Activated CD4-positive, alpha-beta T cell treated with anti-CD3 and anti-CD28 coated beads, Interleukin-2, amount 10 ng/mL, durations not matched to agents 24 days and 14 days (primary cell): ENCODE data around the gene NAXD. TPM values are rescaled to one million over a fixed set of nuclear protein-coding genes. Genes with fewer than 3 reads are reported as not detected.
"Not testable (repeated sequence)": the region's sequence is repeated elsewhere in the genome, so short reads cannot be mapped to it uniquely, and the experiment has no call there.

Source experiments
- DNase-seq: peaks from one replicate; pipeline ENCODE4 v3.0.0; 2022
- H3K27ac Mint-ChIP-seq: one replicate; pipeline ENCODE4 v1.8.0; 2022; ENCODE audit warnings: mild to moderate bottlenecking, mixed read lengths
- H3K27me3 Mint-ChIP-seq: one replicate; pipeline ENCODE4 v1.8.0; 2022; ENCODE audit warnings: mixed read lengths
- H3K36me3 Mint-ChIP-seq: one replicate; pipeline ENCODE4 v1.8.0; 2022; ENCODE audit warnings: low read depth, mild to moderate bottlenecking, mixed read lengths
- H3K4me1 Mint-ChIP-seq: one replicate; pipeline ENCODE4 v1.8.0; 2021; ENCODE audit warnings: mixed read lengths
- H3K4me3 Mint-ChIP-seq: one replicate; pipeline ENCODE4 v1.8.0; 2022; ENCODE audit warnings: mild to moderate bottlenecking, moderate library complexity, mixed read lengths
- H3K9me3 Mint-ChIP-seq: one replicate; pipeline ENCODE4 v1.8.0; 2021; ENCODE audit warnings: mixed read lengths
- intact Hi-C: fragments of 100-400 bp; cut with micrococcal nuclease; formaldehyde crosslinking; loops from one replicate; pipeline ENCODE4 v1.15.1; 2023
- total RNA-seq: library from RNA; stranded (reverse); gene quantifications from 2 replicates; pipeline ENCODE4 v1.2.3, GENCODE V29; 2022

NAXD gene
- total RNA-seq, 1 donor from 2014 or later, result 20.6 TPM

DNA sequence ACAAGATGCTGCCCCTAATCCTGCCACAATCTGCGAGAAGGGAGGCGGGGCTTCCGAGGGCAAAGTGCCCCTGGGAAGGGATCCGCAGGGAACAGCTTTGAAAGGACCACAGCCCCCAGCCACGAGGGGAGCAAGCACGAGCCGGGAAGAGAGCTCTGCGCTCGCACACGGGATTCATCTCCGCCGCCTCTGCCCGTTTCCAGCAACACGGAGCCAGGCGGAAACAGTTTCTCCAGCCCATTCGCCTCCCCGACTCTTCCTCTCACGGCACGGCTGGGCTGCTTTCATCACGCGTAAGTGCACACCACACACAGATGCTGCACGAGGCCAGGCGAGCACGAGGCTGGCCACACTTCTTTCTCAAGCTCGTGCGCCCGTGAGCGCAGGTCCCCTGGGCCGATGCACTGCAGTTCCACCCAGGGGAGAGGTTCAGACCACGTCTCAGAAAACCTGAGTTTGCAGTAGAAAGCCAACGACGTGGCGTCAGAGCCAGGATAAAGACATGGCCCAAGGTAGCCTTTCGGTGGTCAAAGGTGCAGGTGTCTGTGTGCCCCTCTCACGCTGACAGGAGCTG is 33.6 kb downstream of the NAXD start:
- H3K27ac Mint-ChIP-seq, result no peak overlapping the region
- H3K27me3 Mint-ChIP-seq, result no peaks in the 10 kb centered on the region
- no peaks in the 10 kb centered on the region for H3K9me3 Mint-ChIP-seq
- peaks cover 8% of the 10 kb centered on the region for H3K36me3 Mint-ChIP-seq
- H3K4me3 Mint-ChIP-seq, result no peak overlapping the region
- peaks cover 2% of the 10 kb centered on the region for H3K4me1 Mint-ChIP-seq
- DNase-seq, result no peak
- intact Hi-C loops, result no loop called here

DNA sequence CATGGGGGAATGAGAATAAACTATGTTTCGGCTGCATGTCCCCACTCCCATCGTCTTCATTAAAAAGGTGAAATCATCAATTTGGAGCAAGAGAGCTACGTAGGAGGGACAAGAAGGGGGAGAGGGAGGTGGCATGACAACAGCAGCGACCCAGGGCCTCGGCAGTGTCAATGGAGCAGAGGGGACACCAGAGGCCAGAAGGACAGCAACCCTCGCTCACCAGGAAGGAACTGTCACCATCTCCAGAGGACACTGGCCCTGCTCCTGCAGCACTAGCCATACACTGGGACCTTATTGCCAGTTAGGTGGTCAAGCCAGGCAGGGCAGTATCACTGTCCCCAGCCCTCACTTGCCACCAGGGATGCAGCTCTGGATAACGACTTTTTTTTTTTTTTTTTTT is 34.2 kb downstream of the NAXD start:
- Mint-ChIP-seq H3K36me3 (peaks cover 8% of the 10 kb centered on the region), H3K4me3 (no peak overlapping the region), H3K27ac (no peak overlapping the region), H3K27me3 (no peaks in the 10 kb centered on the region), H3K9me3 (no peaks in the 10 kb centered on the region), H3K4me1 (peaks cover 2% of the 10 kb centered on the region)
- intact Hi-C loops, result no loop called here
- DNase-seq, result no peak

DNA sequence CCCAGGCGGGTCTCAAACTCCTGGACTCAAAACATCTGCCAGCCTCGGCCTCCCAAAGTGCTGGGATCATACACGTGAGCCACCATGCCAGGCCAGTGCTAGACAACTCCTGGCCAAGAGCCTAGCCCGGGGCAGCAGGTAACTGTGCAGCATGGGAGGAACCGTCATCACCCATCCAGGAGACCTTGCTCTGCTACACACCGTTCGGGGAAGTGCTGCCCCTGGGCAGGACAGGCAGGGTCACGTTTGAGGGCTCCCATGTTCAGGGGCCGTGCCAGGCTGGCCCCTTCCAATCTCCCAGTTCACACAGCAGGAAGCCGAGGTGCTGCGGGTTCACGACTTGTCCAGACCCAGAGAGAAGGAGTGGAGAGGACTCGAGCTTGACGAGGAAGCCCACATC is 35.1 kb downstream of the NAXD start:
- no peaks in the 10 kb centered on the region for H3K9me3 Mint-ChIP-seq
- peaks cover 2% of the 10 kb centered on the region for H3K4me1 Mint-ChIP-seq
- no peak overlapping the region for H3K4me3 Mint-ChIP-seq
- no peaks in the 10 kb centered on the region for H3K27me3 Mint-ChIP-seq
- peaks cover 13% of the 10 kb centered on the region for H3K36me3 Mint-ChIP-seq
- H3K27ac Mint-ChIP-seq, result no peak overlapping the region
- DNase-seq, result no peak
- intact Hi-C loops, result no loop called here

DNA sequence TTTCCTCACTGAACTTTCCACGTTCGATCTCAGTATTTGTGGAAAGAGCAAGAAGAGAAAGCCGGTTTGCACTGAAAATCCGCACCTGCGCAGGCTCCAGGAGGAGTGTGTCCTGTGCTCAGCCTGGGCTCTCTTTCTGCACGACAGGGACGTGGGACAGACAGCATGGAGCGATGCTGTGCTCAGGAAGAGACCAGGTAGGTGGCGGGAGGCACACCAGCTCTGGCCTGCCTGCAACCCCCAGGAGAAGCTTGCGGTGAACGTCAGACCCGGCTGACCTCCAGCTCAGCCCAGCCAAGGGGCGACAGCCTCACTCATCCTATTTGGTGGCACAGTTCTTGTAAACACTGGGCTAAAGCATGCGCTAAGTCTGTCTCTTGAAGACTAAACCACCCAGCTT is 35.9 kb downstream of the NAXD start:
- Mint-ChIP-seq H3K4me1 (peaks cover 4% of the 10 kb centered on the region), H3K36me3 (peaks cover 19% of the 10 kb centered on the region), H3K27ac (no peak overlapping the region), H3K9me3 (no peaks in the 10 kb centered on the region), H3K27me3 (no peaks in the 10 kb centered on the region), H3K4me3 (no peak overlapping the region)
- no peak for DNase-seq
- intact Hi-C loops, result no loop called here

DNA sequence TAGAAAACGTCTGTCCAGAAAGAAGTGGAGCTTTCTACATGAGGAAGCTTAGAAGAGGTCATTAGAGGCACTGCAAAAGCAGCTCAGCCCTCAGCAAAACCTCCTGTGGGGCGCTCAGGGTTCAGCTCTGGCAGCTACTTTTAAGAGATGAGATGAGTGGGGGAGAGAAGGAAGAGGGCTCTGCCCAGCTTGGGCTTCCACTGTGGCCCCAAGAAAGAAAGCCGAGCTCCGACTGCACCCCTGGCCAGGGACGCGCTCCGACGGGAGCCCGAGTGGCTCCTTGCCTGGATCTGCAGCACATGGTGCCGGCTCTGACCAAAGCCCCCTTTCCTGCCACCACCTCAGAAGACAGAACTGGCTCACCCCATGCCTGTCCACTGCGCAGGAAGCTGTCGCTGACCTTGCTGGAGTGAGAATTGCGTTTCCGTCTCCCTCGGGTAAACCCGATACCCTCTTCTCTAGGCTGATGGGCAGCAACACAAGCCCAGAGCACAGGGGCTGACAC is 36.4 kb downstream of the NAXD start:
- Mint-ChIP-seq H3K9me3 (no peaks in the 10 kb centered on the region), H3K36me3 (peaks cover 21% of the 10 kb centered on the region), H3K27ac (peak overlapping the region; percentile 20), H3K27me3 (no peaks in the 10 kb centered on the region), H3K4me1 (peaks cover 6% of the 10 kb centered on the region), H3K4me3 (no peak overlapping the region)
- intact Hi-C loops, result no loop called here
- DNase-seq, result no peak

DNA sequence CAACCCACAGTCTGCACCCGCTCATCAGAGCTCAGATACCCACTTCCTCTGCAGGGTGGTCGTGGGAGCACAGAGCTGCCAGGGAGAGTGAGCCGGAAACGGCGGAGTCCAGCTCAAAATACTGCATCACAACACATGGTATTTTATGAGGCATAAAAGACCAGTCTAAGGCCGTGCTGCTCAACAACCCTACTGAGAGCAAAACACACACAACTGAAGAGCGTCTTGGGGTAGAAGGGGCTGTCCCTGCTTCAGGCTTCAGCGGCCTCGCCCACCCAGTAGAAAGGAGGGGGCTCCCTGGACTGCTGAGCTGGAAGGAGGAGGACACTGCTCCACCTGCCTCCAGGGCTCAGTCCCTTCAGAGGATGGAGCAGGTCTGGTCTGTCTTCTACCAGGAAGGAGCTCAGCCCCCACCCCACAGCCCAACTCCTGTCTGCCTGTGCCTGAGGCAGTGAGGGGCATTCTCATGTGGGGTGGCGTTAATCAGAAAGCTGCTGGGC is 36.9 kb downstream of the NAXD start:
- Mint-ChIP-seq H3K36me3 (peaks cover 23% of the 10 kb centered on the region), H3K27ac (no peak overlapping the region), H3K4me3 (no peak overlapping the region), H3K9me3 (no peaks in the 10 kb centered on the region), H3K27me3 (no peaks in the 10 kb centered on the region), H3K4me1 (peaks cover 6% of the 10 kb centered on the region)
- no peak for DNase-seq
- intact Hi-C loops, result no loop called here

DNA sequence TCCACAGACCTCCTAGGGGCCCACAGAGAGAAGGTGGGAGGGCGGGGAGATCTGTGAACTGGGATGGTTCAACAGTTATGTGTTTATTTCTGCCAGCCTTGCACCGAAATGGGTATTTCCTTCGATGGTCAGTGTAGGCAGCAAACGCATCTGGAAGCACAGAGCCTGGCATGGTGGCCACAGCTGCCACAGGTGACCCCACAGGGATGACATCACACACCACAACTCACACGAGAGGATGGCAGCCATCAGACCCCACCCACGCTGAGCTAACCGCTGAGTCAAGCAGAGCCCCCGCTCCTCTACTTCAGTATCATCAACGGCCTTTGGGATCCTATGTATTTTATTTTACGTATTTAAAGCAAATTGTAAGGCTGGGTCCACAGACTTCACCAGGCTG is 37.4 kb downstream of the NAXD start:
- Mint-ChIP-seq H3K27me3 (no peaks in the 10 kb centered on the region), H3K9me3 (peaks cover 2% of the 10 kb centered on the region), H3K4me1 (peaks cover 7% of the 10 kb centered on the region), H3K36me3 (peaks cover 28% of the 10 kb centered on the region), H3K27ac (no peak overlapping the region), H3K4me3 (no peak overlapping the region)
- no peak for DNase-seq
- intact Hi-C loops, result no loop called here

DNA sequence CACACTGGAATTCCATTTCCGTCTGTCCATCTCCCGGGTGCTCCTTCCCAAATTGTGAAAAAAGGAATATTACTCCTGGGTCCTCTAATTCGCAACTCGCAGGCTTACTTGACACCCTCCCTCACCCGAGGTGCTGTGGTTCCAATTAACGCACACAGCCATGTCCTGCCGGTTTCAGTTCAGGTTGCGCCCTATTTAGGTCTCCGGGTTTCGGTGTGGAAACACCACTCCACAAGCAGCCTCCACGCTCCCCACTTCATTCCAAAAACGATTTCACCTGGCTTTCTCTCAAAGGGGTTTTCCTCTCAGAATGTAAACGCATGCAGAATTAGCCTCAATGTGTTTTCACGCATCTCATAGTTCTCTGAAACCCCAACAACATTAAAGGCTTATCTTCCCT is 37.9 kb downstream of the NAXD start:
- no peak overlapping the region for H3K27ac Mint-ChIP-seq
- H3K4me3 Mint-ChIP-seq, result no peak overlapping the region
- H3K36me3 Mint-ChIP-seq, result peaks cover 33% of the 10 kb centered on the region
- peaks cover 13% of the 10 kb centered on the region for H3K4me1 Mint-ChIP-seq
- H3K9me3 Mint-ChIP-seq, result peaks cover 6% of the 10 kb centered on the region
- no peak for DNase-seq
- no peaks in the 10 kb centered on the region for H3K27me3 Mint-ChIP-seq
- intact Hi-C loops, result no loop called here

DNA sequence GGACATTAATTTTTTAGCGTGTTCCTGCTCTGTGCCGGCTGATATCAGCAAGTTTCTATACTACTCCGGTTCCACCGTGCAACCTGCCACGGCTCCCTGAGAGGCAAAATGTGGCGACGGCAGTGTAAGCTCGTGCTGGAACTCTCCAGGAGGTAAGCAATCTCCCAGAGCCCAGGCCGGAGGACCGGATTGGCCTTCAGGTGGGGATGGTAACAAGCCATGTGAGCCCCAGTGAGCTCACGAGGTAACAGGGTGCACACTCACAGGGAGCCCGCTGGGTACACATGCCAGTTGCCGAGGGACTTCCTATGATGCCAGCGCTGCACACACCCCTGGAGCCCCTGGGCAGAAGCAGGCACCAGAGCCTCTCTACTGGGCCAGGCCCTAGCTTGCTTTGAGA is 38.5 kb downstream of the NAXD start:
- intact Hi-C loops, result no loop called here
- Mint-ChIP-seq H3K4me3 (no peak overlapping the region), H3K27me3 (no peaks in the 10 kb centered on the region), H3K27ac (no peak overlapping the region), H3K36me3 (peaks cover 38% of the 10 kb centered on the region), H3K4me1 (peaks cover 16% of the 10 kb centered on the region), H3K9me3 (peaks cover 6% of the 10 kb centered on the region)
- no peak for DNase-seq

DNA sequence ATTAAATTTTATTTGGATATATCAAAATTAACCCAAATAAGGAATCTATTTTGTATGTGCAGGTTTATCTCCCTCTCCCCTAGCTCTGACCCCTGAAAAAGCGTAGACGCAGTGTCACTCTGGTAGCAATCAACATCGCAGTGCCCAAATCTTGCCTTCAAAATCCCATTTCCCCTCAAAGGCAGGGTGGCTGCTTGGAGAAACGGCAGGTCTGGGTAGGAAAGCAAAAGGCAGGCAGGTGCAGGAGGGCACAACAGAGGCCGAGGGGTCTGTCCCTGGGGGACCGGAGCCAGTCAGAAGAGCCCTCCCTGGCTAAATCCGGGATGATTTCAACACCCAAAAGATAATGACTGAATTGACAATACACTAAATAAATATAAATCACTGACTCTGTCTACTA is 41.9 kb downstream of the NAXD start:
- no peak overlapping the region for H3K4me3 Mint-ChIP-seq
- no peak overlapping the region for H3K27ac Mint-ChIP-seq
- peaks cover 6% of the 10 kb centered on the region for H3K9me3 Mint-ChIP-seq
- H3K27me3 Mint-ChIP-seq, result no peaks in the 10 kb centered on the region
- peaks cover 58% of the 10 kb centered on the region for H3K36me3 Mint-ChIP-seq
- H3K4me1 Mint-ChIP-seq, result peaks cover 18% of the 10 kb centered on the region
- intact Hi-C loops, result no loop called here
- no peak for DNase-seq

DNA sequence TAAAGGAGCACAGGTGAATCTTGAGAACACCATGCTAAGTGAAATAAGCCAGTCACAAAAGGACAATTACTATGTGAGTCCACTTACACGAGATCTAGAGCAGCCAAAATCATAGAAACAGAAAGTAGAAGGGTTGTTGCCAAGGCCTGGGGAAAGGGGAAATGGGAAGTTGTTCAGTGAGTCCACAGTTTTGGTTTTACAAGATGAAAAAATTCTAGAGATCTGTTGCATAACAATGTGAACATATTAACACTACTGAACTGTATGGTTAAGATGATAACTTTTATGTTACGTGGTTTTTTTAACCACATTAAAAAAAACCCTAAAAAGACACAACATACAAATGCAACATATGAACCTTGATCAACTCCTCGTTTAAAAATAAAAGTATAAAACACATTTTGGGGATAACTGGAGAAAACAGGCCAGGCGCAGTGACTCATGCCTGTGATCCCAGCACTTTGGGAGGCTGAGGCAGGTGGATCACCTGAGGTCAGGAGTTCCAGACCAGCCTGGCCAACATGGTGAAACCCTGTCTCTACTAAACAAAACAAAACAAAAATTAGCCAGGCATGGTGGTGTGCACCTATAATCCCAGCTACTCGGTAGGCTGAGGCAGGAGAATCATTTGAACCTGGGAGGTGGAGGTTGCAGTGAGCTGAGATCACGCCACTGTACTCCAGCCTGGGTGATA is 43.0 kb downstream of the NAXD start:
- H3K4me1 Mint-ChIP-seq, result peaks cover 16% of the 10 kb centered on the region
- DNase-seq, intact Hi-C loops, H3K27me3 Mint-ChIP-seq, H3K9me3 Mint-ChIP-seq: not testable (repeated sequence)
- H3K36me3 Mint-ChIP-seq, result peaks cover 68% of the 10 kb centered on the region
- peak overlapping the region; percentile 7 for H3K4me3 Mint-ChIP-seq
- H3K27ac Mint-ChIP-seq, result peak overlapping the region; percentile 18

DNA sequence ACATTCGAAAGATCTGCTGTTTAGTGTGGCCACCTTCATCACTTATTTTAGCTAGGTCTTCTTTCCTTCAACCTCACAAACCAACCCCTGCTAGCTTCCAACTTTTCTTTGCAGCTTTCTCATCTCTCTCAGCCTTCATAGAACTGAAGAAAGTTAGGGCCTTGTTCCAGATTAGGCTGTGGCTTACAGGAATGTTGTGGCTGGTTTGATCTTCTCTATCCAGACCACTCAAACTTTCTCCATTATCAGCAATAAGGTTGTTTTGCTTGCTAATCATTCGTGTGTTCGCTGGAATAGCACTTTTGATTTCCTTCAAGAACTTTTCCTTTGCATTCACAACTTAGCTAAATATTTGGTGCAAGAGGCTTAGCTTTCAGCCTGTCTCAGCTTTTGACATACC is 45.9 kb downstream of the NAXD start:
- peaks cover 13% of the 10 kb centered on the region for H3K4me1 Mint-ChIP-seq
- no peak overlapping the region for H3K4me3 Mint-ChIP-seq
- H3K27ac Mint-ChIP-seq, result no peak overlapping the region
- H3K27me3 Mint-ChIP-seq, result no peaks in the 10 kb centered on the region
- H3K36me3 Mint-ChIP-seq, result peaks cover 70% of the 10 kb centered on the region
- intact Hi-C loops, result no loop called here
- H3K9me3 Mint-ChIP-seq, result peaks cover 10% of the 10 kb centered on the region
- DNase-seq, result no peak

DNA sequence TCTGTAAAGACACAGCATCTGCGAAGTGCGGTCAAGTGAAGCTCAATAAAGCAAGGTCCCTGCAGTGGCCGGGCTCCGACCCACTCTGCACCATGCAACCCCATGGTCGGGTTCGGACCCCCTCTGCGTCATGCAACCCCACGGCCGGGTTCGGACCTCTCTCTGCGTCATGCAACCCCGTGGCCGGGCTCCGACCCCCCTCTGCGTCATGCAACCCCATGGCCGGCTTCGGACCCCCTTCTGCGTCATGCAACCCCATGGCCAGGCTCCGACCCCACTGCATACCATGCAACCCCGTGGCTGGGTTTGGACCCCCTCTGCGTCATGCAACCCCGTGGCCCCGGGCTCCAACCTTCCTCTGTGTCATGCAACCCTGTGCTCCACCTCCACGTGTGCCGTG is 46.7 kb downstream of the NAXD start:
- H3K4me3 Mint-ChIP-seq, result no peak overlapping the region
- H3K36me3 Mint-ChIP-seq, result peaks cover 72% of the 10 kb centered on the region
- peaks cover 11% of the 10 kb centered on the region for H3K4me1 Mint-ChIP-seq
- H3K27ac Mint-ChIP-seq, result no peak overlapping the region
- no peaks in the 10 kb centered on the region for H3K27me3 Mint-ChIP-seq
- intact Hi-C loops, result no loop called here
- no peak for DNase-seq
- H3K9me3 Mint-ChIP-seq, result peaks cover 10% of the 10 kb centered on the region

DNA sequence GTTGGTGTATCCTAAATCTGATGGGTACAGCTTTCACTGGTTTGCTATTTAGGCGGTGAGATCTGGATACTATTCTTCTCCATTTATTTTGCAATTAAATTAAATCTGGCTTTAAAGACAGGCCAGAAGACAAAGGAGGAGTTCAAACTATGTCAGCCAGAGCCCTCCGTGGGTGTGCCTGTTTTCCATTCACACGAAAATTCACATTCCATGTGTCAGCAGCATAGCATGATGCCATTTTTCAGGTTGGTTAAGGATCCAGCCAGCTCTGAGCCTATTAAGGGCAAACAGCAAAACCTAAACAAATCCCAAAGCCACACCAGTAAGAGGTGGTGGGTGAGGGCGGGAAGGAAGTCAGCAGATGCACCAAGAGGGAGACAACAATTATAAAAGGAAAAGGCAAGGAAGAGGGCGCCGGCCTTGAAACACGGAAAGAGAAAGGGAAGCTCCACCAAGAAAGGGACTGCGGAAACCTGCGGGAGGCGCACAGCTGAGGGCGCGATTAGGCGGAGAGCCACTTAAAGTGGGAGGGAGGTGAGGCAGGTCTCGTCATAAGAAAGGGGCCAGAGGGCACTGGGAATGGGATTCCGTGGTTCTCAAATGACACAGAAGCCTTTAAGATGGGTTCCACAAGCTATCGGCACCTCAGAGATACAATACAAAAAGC is 47.6 kb downstream of the NAXD start:
- Mint-ChIP-seq H3K4me3 (no peak overlapping the region), H3K27me3 (no peaks in the 10 kb centered on the region), H3K27ac (no peak overlapping the region), H3K4me1 (peaks cover 9% of the 10 kb centered on the region), H3K9me3 (peaks cover 6% of the 10 kb centered on the region), H3K36me3 (peaks cover 71% of the 10 kb centered on the region)
- DNase-seq, result no peak
- intact Hi-C loops, result no loop called here
